EH (cell line): ENCODE results near the gene DNAJC4.

ENCODE experiments used
- DNase-seq: peaks from one replicate; pipeline ENCODE4 v3.0.0-alpha.2; 2015; ENCODE audit warnings: low read depth

Gene DNAJC4

DNA sequence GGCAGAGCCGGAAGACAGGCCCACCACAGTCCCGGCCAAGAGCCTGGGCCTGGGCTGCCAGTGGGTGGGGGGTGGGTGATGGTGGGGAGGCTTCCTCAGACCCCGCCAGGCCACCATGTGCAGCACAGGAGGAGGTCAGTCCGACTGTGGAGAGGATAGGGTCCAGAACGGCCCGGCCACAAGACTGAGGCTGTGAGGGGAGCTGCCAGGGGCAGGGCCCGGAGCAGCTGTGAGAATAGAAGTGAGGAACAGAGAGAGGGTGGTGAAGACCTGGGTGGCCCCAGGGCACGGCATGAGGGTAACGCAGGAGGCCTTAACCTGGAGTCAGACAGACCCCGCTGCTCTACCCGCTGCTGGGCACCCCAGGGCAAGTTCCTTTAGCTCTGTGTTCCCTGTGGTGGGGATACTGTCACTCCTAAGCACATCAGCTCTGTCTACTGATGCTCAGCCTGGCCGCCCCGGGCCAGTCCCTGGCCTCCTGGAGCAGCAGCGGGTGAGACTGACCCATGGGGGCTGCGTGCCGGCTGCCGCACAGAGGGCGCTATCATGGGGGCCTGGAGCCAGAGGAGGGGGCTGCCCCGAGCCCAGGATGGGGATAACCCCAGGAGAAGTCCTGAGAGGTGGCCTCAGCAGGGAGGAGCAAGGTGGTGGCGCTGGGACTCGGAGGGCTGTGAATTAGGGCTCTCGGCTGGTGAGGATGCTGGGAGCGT is 22.1 kb upstream of the DNAJC4 start:
- no peak for DNase-seq

DNA sequence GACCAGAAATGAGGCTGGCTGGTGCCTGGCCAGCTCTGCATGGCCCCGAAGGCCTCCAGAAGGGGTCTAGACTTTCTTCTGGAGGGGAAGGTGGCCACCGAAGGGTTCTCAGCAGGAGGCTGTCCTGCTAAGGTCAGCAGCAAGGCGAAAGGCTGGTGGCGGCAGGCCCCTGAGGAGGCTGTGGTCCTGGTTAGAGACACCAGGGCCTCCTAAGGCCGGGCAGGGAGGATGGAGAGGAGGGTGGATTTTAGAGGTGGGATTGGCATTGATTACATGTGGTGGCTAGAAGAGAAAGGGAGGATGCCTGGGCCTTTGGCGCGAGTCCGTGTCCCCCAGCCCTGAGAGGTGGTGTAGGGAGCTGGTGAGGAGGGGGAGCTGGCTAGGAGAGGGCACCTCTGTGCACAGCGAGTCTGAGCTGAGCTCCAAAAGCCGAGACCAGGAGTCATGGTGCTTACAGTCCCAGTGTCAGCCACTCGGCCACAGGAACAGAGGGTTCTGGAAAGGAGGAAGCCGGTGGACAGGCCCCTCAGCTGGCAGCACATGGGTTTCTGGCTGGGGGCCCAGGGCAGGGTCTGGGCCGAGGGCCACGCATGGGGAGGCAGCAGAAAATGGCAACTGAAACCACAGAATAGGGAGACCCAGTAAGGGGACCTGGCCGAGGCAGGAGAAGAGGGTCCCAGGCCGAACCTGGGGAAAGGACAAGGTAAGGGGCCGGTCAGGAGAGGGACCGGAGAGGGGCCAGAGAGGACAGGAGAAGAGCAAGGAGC is 21.4 kb upstream of the DNAJC4 start:
- no peak for DNase-seq

DNA sequence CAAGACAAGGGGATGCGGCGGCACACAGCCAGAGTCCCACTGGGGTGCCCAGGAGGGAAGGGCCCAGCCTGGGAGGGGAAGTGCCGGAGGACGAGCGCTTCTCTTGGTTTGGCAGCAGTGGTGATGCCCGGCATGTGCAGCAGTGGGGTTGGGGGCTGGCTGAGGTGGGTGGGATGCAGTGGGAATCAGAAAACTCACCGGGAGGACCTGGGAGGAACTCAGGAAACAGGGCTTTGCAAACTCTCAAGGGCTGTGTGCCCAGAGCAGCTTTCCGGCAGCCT is 20.8 kb upstream of the DNAJC4 start:
- no peak for DNase-seq

DNA sequence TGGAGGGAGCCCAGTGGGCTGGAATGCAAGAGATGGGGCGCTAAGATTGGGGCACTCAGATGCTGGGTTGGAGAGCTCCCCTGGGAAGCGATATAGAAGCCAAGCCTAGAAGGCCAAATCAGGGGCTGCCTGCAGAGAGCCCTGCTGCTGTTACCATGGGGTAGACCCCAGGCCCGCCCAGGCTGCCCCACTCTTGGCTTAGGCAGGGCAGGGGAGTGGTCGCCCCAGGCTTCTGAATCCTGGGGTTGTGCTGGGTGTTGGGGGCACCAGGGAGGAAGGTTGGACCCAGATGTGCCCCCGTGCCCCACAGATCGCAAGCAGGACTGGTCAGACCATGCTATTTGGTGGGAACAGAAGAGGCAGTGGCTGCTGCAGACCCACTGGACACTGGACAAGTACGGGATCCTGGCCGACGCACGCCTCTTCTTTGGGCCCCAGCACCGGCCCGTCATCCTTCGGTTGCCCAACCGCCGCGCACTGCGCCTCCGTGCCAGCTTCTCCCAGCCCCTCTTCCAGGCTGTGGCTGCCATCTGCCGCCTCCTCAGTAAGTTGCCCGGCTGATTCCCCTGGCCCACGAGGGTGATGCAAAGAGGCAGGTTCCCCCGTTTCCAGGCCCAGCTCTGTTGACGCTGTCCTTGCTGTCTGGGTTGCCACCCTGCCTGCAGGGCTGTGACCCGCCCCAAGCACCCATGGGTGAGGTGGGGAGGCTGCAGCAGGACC is 19.9 kb upstream of the DNAJC4 start:
- no peak for DNase-seq

DNA sequence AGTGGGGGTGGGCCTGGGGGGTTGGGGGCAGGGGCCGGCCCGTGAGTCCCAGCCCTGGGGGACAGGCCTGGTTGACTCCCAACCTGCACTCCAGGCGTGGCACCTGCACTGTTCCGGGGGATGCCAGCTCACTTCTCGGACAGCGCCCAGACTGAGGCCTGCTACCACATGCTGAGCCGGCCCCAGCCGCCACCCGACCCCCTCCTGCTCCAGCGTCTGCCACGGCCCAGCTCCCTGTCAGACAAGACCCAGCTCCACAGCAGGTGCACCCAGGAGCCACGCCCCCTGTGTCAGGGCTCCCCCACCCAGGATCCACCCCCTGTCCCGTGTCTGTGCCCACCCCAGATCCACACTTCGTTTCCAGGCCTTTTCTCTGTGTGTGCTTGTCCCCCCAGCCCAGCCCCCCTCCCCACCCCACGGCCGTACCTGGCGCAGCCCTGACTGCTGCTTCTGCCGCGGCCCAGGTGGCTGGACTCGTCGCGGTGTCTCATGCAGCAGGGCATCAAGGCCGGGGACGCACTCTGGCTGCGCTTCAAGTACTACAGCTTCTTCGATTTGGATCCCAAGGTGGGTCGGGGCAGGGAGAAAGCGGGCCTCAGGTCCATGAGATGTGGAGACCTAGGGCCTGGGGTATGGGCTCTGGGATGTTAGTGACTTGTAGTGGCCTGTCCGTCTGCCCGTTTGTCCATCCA is 19.0 kb upstream of the DNAJC4 start:
- DNase-seq, result no peak

DNA sequence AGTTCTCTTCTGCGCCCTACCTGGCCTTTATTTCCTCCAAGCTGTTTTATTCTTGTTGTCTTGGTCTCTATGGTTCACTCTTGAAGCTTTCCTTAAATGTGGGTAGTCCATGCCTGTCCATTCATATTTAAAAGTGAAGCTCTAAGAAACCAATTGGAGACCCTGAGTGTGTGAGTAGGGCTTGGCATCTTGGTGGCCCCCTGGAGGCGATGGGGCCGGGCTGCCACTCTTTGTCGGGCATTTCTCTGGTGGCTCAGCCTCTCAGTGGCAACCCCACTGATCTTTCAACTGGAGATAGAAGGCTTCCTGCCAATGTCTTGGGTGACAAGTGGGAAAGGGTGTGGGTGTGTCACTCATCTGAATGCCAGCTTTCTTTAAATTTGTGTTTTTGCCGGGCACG is 13.5 kb upstream of the DNAJC4 start:
- DNase-seq, result no peak

DNA sequence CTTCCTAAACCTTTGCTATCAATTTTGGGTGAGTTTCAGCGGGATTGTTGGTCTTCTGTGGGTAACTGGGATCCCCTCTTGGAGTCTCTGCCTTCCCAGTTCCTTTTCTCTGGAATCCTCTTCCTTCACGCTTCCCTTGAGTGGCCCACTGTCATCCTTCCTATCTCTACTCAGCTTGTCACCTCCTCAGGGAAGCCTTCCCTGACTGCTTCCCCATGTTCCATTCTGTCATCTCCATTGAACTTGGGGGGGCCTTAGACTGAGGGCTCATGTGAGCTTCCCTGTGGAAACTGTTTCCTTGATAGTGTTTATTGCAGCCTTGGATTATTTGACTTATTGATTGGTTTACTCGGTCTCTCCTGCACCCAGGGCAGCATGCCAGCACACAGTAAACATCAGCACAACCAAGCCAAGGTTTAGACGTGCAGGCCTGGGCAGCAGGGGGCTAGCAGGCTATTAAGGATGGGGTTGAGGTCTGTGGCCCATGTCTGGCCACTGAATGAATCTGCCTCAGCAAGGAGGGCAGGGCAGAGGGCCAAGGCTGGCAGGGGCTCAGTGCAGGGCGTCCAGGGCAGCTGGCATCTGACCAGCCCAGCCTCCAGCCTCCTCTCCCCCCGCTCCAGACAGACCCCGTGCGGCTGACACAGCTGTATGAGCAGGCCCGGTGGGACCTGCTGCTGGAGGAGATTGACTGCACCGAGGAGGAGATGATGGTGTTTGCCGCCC is 11.6 kb upstream of the DNAJC4 start:
- DNase-seq, result no peak

DNA sequence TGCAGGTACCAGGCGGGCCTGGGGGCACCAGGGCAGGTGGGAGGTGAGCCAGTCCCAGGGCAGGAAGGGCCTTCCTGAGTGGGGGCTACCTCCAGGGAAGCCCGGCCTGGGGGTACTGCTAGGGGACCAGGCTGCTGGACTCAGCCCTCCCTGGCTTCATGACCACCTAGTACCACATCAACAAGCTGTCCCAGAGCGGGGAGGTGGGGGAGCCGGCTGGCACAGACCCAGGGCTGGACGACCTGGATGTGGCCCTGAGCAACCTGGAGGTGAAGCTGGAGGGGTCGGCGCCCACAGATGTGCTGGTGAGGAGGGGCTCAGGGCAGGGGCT is 11.0 kb upstream of the DNAJC4 start:
- no peak for DNase-seq

DNA sequence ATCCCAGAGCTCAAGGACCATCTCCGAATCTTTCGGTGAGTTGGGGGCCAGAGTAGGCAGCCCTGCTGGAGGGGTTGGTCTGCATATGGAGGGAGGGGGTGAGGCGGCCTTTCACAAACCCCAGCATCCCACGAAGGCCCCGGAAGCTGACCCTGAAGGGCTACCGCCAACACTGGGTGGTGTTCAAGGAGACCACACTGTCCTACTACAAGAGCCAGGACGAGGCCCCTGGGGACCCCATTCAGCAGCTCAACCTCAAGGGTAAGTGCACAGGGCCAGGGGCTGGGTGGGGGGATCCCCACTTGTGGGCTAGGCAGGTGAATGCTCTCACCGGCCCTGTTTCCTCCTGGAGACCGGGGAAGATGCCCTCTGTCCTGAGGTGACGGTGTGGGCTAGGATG is 10.6 kb upstream of the DNAJC4 start:
- DNase-seq, result no peak

DNA sequence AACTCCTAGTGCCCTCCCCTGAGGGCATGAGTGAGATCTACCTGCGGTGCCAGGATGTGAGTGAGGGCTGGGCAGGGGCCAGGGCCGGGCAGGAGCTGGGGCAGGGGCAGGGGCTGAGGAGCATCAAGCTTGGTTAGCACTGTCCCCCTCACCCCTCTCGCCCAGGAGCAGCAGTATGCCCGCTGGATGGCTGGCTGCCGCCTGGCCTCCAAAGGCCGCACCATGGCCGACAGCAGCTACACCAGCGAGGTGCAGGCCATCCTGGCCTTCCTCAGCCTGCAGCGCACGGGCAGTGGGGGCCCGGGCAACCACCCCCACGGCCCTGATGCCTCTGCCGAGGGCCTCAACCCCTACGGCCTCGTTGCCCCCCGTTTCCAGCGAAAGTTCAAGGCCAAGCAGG is 10.1 kb upstream of the DNAJC4 start:
- DNase-seq, result no peak

DNA sequence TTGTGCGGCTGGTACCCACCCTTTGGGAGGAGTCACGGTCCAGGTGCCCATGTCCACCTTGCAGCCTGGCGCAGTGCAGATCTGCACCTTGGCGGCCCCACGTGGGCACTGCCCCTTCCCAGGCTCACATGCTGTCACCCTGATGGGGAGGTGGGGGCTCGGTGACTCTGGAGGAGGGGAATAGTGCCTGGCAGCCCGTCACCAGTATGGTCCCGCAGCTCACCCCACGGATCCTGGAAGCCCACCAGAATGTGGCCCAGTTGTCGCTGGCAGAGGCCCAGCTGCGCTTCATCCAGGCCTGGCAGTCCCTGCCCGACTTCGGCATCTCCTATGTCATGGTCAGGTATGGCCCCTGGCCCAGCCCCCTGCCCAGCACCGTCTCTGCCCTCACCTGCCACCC is 9.6 kb upstream of the DNAJC4 start:
- DNase-seq, result no peak

DNA sequence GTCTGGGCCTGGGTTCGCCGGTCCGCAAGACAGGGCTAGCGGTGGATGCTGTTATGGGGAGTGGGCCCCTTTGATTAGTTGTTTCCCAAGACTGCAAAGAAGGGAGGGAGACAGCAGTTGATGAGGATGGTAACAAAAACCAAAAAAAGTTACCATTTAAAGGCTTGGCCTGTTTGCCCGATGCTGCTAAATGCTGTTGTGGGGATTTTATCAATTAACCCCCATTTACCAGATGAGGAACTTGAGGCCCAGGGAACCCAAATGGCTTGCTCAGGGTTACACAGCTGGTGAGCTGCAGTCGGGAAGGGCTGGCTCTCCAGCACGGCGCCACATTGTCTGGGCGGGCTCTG is 7.7 kb upstream of the DNAJC4 start:
- no peak for DNase-seq

DNA sequence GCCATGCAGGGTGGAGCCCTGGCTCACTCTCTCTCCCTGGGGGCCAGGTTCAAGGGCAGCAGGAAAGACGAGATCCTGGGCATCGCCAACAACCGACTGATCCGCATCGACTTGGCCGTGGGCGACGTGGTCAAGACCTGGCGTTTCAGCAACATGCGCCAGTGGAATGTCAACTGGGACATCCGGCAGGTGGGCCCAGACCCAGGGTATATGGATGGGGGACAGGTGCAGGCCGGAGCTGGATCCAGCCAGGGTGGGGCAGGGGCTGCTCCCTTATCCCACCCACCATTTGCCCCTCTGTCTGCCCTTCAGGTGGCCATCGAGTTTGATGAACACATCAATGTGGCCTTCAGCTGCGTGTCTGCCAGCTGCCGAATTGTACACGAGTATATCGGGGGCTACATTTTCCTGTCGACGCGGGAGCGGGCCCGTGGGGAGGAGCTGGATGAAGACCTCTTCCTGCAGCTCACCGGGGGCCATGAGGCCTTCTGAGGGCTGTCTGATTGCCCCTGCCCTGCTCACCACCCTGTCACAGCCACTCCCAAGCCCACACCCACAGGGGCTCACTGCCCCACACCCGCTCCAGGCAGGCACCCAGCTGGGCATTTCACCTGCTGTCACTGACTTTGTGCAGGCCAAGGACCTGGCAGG is 7.2 kb upstream of the DNAJC4 start:
- no peak for DNase-seq

DNA sequence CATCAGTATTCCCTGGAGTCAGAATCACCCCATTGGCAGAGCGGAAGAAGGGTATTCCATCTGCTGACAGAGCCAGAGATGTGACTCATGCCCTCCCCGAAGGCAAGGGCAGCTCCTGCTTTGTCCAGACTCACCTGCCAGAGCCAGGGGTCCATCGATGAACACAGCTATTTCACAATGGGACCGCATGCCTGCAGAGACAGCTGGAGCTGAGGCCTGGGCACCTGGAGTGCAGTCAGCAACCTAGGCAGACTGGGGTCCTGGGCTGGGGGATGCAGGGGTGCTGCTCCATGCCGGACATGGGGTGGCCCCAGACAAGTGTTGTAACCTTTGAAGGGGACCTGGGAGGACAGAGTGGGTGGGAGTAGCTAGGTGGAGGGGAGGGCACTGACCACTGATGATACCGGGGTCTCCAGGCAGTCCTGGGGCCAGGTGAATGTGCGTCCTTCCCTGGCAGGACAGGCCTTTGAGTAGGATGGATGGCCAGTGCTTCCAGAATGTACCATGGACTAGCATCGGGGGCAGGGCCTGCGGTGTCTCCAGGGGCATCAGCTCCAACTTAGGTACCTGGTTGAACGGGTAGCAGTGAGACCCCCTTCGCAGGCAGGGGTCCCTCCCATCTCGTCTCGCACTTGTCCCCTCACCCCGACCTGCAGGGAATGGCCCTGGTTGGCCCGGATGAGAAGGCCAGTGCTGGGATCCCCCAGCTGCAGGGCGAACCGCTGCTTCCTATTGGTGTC is 6.0 kb upstream of the DNAJC4 start:
- no peak for DNase-seq

DNA sequence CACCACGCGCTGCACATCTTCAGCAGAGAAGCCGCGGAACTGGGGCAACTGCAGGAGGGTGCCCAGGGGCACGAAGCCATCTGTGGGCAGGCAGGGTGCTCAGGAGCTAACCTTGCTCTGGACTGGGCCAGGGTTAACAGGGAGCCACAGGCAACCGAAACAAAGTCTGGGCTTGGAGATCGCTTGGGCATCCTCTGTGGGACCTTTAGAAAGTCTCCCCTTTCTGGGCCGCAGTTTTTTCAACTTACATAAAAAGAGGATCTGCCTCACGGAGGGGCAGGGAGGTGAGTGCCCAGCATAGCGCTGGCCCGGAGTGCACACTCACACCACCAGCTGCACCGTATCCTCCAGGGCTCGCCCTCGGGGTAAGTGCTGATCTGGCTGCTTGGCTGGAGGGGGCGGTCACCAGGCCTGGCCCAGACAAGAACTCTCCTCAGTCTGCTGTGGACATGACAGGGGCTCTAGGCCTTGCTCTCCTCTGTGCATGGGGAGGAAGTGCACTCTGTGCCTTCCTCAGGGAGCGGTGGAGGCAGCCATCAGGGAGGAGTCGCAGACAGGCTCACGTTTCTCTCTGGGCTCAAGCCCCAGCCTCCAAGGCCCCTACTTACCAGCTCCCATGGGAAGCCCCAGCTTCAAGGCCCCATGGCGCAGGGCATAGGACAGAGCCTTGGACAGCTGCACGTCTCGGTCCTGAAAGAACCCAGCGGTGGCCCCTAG is 5.3 kb upstream of the DNAJC4 start:
- DNase-seq, result no peak

DNA sequence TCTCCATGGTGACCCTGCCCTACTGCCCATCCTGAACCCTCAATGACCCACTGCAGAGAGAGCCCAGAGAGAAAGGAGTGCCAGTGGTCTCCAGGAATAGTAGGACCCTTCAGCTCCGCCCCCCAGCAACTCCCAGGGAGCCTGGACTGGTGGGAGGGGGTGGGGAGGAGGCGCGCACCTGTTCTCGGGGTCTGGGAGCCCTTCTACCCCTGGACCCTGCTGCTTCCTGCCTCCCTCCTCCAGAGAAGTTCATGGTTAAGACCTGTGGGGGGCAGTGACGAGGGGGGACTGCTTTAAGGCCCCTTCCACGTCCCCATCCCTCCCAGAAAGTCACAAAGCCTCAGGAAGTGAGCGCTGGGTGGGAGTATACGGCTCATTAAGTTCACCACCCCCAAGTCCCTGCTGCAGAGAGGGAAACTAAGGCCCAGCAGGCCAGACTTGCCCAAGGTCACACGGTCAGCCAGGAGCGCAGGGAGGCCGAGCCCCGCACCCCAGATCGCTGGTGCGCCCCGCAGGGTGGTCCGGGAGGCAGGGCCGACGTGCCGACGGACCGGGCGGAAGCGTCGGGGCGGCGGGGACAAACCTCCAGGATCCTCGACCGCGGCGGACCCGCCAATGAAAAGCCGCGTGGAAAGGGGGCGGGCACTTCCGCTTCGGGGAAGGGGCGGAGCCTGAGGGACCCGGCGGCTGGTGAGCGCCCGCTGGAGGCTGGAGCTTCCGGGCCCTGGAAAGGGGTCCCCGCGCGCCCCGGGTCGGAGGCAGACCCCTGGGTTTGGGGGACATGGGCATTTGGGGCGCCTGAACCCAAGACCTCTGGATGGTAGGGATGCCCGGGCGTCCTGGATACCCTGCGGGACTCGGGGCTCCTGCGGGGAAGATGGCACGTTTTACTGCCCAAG is 4.5 kb upstream of the DNAJC4 start, which contains the start of the genes NUDT22 and TRPT1:
NUDT22 (plus strand) TSS at position 667 of the 899 bp plus-strand sequence. CDS start 379 bp downstream, outside the sequence.
TRPT1 (minus strand) TSS at position 579 of the 899 bp plus-strand sequence; CDS start at position 253, 326 bp downstream.
- DNase-seq, result peak; percentile 83

DNA sequence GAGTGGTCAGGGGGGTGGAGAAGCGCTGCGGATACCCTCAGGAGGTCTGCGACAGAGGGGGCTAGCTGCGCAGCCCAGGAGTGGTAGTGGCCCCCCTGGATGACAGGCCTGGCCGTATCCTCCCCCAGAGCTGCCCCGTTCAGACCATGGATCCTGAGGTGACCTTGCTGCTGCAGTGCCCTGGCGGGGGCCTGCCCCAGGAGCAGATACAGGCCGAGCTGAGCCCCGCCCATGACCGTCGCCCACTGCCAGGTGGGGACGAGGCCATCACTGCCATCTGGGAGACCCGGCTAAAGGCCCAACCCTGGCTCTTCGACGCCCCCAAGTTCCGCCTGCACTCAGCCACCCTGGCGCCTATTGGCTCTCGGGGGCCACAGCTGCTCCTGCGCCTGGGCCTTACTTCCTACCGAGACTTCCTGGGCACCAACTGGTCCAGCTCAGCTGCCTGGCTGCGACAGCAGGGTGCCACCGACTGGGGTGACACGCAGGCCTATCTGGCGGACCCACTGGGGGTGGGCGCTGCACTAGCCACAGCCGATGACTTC is 3.8 kb upstream of the DNAJC4 start:
- peak; percentile 26 for DNase-seq

DNA sequence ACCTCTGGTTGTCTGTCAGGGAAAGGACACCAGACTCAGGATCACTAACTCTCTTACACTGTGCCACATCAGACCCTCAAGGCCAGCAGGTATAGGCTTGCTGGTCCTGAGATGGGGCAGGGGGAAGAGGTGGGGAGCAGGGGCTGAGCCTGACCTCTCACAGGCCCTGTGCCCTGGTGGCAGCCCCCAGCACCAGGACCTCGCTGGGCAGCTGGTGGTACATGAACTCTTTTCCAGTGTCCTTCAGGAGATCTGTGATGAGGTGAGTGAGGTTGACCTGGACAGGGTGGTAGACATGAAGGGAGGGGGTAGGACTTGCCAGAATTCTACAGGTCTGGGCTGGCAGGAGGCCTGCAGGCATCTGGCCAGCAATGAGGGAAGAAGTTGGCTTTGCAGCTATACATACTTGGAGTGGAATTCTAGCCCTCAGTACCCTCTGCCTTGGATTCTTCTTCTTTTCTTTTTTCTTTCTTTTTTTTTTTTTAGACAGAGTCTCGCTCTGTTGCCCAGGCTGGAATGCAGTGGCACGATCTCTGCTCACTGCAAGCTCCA is 2.9 kb upstream of the DNAJC4 start:
- no peak for DNase-seq
